ENCODE measurements around the gene ISM2.
"Not testable (repeated sequence)": the region's sequence is repeated elsewhere in the genome, so short reads cannot be mapped to it uniquely, and the experiment has no call there.

Gene ISM2

DNA sequence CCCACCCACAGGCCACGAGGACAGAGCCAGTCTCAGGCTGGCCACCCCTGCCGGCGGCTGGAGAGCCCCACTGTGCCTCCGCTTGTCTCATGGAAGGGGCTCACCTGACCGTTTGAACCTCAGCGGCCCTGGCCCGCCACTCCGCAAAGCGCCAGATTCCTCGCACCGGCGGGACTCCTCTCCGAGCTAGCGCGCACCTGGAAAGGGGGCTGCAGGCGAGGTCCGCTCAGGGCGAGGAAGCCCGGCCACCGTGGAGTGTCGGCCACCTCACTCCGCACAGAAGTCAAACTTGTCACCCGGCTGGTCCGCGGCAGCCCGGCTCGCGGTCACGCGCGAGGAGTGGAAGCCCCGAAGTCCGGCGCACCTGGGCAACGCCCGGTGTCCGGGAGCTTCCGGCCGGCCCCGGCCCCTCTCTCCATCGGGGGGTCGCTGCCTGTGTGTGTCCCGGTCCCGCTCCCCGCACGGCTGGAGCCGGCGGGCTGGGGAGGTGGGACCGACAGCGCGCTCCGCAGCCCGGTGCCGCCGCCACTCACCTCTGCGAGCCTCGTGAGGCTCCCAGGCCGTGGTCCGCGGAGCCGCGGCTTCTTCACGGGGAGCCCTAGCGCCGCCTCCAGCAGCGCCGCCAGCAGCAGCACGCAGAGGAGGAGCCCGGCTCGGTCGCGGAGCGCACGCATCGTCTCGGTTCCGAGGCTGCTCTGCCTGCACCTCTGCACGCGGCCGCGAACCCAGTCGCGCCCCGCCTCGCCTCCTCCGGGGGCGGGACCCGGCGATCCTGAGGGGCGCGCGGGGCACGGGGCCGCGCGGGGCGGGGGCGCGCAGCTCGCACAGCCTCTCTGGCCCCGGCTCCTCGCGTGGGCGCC is at the start of gene ISM2:
TSS of gene ISM2 (minus strand) at position 697 of the 860 bp plus-strand sequence. CDS start at position 674, 23 bp downstream.
- in situ Hi-C loops (cut with MboI; ENCODE audit: low sequenced_read_pairs): no loop called here

DNA sequence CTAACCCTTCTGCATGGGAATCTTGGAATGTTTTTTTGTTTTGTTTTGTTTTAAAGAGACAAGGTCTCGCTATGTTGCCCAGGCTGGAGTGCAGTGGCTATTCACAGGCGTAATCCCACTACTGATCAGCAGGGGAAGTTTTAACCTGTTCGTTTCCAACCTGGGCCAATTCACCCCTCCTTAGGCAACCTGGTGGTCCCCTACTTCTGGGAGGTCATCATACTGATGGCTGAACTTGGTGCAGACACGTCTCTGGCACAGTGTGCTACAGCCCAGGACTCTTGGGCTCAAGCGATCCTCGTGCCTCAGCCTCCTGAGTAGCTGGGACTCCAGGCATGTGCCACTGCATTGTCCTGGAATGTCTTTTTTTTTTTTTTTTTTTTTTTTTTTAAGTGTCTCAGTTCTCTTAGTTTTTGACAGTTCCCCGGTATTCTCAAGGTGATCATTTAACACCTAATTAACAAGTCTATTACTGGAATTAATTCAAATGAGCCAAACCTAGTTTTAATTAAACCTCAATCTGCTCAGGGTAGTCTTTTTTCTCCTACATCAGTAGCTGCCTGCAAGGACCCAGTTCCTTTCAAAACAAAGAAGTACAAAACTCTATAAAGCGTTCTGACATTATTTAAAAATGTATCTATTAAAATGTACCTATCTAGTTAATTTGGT is 49.0 kb upstream of the ISM2 start:
- in situ Hi-C loops (cut with MboI; ENCODE audit: low sequenced_read_pairs): no loop called here

DNA sequence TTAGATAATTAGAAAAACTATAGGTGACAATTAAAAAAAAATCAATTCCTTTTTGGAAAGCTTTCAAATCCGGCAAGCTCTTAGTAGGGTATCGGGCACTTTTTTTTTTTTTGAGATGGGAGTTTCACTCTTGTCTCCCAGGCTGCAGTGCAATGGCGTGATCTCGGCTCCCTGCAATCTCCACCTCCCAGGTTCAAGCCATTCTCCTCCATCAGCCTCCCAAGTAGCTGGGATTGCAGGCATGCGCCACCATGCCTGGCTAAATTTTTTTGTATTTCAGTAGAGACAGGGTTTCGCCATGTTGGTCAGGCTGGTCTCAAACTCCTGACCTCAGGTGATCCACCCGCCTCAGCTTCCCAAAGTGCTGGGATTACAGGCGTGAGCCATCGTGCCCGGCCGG is 46.6 kb upstream of the ISM2 start:
- in situ Hi-C loops (cut with MboI; ENCODE audit: low sequenced_read_pairs): not testable (repeated sequence)

DNA sequence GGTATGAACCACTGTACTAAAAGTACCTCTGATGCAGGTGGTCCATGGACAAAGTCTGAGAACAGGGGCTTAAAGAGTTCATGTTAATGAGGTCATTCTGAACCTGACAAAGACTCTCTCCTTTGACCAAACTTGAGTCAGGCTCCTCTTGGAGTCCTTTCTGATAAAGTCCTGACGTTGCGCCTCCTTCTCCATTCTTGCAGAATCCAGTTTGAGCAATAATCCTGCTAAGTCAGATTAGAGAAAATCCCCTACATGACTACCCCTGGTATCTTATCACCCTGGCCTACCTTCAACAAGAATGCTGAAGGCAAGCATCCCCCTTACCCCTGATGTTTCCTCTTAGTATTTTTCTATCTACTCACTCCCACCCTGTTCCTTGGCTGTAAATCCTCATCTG is 46.0 kb upstream of the ISM2 start:
- in situ Hi-C loops (cut with MboI; ENCODE audit: low sequenced_read_pairs): no loop called here

DNA sequence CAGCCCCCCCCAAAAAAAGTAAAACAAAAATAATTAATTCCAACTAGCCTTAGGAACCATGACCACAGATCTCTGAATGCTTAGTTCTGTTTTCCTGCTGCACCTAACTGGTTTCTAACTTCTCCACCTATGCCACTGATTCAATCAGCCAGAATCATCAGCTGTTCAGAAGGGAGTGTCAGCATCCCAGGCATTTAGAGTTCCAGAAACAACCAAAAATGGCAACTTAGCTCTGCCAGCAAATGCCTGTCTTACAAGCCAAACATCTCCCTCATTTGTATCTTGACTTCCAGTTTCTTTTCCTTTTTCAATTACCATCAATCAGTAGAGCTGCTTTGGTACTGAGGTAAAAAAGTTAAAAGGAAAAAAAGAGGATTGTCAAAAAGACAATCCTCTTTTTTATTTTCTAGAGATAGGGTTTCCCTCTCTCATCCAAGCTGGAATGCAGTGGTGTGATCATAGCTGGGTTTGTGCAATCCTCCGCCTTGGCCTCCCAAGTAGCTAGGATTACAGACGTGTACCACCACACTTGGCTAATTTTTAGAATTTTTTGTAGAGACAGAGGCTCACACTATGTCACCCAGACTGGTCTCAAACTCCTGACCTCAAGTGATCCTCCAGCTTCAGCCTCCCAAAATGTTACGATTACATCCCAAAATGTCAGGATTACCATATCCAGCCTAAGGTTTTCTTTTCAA is 45.2 kb upstream of the ISM2 start:
- in situ Hi-C loops (cut with MboI; ENCODE audit: low sequenced_read_pairs): no loop called here

DNA sequence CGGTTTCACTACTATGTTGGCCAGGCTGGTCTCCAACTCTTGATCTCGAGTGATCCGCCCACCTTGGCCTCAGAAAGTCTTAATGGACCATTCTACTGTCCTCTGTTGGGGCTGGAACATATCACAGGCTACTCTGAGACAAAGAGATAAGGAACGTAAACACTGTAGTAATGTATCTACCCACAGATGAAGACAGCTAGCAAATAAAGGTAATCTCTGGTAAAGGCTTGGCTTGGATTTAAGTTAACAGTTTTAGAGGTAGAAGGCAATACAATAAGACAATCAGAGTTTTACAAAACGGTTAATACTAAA is 44.6 kb upstream of the ISM2 start:
- in situ Hi-C loops (cut with MboI; ENCODE audit: low sequenced_read_pairs): no loop called here

DNA sequence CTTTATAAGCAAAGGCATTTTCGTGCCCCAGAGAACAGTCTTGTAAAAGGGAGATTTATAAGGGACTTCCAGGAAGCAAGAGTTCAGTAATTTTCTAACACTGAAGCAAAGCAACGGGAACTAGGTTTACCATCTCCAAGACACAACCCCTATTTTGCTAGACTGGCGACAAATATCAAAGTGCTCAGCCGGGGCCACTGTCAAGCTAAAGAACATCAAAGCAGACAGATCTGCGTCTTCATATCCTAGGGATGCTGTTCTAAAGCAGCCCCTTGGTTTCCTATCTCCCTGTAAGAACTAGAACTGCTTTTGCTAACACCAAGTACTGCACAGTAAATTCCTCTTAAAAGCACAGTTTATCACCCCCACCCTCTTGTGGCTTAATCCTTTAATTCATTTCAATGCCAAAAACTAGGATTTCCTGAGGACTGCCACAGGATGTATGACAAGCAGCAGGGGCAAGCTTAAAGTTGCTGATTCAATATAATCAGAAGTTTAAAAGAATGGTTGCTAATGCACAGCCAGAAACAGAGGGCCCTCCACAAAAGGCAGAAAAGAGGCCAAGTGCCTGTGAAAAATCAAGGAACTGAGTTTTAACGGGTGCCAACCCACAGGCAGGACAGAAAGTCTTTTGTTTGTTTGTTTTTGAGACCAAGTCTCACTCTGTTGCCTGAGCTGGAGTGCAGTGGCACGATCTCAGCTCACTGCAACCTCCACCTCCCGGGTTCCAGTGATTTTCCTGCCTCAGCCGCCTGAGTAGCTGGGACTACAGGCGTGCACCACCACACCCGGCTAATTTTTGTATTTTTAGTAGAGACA is 44.0 kb upstream of the ISM2 start:
- in situ Hi-C loops (cut with MboI; ENCODE audit: low sequenced_read_pairs): no loop called here

DNA sequence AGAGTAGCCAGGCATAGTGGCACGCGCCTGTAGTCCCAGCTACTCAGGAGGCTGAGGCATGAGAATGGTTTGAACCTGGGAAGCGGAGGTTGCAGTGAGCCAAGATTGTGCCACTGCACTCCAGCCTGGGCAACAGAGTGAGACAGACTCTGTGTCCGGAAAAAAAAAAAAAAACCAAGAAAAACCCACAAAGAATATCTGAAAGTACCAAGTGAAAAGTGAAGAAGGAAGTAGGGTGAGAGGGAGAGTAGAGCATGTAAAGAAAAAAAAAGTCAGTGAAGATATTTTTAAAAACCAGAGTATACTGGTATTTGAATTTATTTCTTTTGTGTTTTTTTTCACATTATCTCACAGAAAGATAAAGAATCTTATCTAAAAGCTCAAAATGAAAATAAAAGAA is 43.3 kb upstream of the ISM2 start:
- in situ Hi-C loops (cut with MboI; ENCODE audit: low sequenced_read_pairs): no loop called here

DNA sequence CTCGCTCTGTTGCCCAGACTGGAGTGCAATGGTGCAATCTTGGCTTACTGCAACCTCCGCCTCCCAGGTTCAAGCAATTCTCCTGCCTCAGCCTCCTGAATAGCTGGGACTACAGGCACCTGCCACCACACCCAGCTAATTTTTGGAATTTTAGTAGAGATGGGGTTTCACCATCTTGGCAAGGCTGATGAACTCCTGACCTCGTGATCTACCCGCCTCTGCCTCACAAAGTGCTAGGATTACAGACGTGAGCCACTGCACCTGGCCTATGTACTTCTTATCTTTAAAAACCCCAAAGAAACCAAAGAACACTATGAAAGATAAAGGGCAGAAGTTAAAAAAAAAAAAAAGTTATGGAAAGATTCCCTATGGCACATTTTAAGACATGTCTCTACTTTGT is 38.3 kb upstream of the ISM2 start:
- in situ Hi-C loops (cut with MboI; ENCODE audit: low sequenced_read_pairs): not testable (repeated sequence)

DNA sequence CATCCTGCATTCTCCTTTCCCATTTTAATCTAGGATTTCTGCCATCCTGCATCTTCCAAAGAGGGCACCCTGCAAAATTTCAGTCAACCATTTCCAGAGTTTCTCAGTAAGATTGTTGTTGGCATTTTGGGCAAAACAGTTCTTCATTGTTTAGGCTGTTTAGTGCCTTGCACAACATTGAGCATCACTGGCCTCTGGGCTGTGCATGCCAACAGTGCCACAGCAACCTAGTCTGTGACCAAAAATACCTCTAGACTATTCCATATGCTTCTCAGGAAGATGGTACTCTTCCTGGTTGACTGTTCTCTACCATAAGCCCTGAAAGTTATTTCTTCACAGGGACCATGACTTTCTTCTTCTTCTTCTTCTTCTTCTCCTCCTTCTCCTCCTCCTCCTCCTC is 32.5 kb upstream of the ISM2 start:
- in situ Hi-C loops (cut with MboI; ENCODE audit: low sequenced_read_pairs): no loop called here

DNA sequence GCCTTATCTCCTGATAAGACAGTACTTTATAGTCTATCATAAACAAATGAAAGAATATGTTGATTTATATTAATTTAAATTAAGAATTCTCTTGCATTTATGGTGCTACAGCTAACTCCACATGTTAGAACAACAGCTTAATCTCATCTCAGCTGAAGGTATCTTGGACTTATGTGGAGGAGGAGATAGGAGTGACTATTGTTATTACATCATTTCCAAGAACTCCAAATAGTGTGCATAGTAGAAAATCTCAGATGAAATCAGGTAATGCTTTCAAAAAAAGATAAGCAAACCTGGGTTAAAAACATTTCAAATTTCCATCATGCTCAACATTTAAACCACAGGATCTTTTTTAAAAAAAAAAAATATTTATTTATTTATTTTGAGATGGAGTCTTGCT is 31.3 kb upstream of the ISM2 start:
- in situ Hi-C loops (cut with MboI; ENCODE audit: low sequenced_read_pairs): no loop called here

DNA sequence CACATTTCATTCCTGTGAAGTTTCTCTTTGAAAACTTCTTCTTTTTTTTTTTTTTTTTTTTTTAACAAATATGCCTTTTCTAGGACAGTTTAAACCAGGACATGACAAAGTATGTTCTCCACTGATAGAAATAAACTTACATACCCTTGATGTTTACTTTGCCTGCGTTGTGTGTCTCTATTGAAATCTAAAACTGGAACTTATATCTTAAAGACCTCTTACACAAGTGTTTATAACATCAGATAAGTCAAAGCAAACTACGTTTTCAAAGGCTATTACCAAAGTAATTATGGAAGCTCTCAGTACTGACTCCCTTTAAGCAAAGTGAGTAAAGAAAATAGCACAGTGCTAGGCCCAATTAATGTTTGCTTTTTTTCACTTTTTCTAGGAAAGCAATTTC is 30.6 kb upstream of the ISM2 start:
- in situ Hi-C loops (cut with MboI; ENCODE audit: low sequenced_read_pairs): no loop called here

DNA sequence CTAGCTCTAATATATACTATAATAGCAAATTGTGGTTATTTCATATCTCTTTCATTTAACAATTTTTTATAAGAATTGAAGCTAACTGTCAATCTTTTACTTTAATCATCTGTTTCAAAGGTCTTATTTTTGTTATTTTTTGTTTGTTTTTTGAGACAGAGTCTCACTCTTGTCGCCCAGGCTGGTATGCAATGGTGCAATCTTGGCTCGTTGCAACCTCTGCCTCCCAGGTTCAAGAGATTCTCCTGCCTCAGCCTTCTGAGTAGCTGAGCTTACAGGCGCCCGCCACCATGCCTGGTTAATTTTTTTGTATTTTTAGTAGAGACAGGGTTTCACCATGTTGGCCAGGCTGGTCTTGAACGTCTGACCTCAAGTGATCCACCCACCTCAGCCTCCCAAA is 30.1 kb upstream of the ISM2 start:
- in situ Hi-C loops (cut with MboI; ENCODE audit: low sequenced_read_pairs): not testable (repeated sequence)

DNA sequence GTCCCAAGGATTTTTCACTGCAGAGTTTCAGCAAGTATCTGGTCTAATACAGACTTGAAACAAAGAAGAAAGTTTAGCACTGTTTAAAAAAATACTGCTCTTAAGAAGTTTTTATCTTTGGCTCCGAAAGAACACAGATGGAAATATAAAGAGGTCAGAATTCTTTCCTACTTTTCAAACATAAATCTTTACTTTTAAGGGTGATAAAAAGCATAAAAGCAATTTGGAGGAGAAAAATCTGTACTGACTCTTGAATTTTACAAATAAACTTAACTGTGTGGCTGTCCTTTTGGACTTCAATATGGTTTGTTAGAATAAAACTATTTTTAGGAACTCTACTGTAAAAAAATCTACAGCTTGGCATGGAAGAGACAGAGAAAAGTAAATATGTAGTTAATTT is 27.6 kb upstream of the ISM2 start:
- in situ Hi-C loops (cut with MboI; ENCODE audit: low sequenced_read_pairs): no loop called here

DNA sequence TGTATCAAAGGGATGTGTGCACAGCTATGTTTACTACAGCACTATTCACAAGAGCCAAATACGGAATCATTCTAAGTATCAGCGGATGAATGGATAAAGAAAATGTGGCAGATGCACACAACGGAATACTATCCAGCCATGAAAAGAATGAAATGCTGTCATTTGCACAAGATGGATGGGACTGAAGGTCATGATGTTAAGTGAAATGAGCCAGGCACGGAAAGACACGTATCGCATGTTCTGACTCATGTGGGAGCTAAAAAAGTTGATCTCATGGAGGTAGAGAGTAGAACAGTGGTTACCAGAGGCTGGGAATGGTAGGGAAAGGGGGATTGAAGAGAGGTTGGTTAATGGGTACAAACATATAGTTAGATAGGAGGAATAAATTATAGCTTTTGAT is 25.9 kb upstream of the ISM2 start:
- in situ Hi-C loops (cut with MboI; ENCODE audit: low sequenced_read_pairs): no loop called here

DNA sequence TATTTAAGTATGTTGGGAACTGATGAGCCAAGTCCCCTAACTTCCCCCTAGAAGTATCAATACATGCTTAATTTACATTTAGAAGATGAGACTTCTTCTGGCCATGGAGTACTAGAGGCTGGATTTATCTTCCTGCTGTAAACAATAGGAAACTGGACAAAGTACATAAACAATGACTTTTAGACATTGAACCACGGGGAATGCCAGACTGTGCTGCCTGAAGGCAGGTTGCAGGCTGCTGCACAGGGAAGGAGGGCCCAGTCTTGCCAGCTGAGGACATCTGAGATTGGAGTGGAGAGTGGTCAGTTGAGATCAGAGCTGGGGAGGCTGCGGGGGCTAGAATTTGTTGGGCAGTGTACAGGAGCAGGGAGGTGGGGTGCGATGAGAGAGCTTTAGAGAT is 24.5 kb upstream of the ISM2 start:
- in situ Hi-C loops (cut with MboI; ENCODE audit: low sequenced_read_pairs): no loop called here

DNA sequence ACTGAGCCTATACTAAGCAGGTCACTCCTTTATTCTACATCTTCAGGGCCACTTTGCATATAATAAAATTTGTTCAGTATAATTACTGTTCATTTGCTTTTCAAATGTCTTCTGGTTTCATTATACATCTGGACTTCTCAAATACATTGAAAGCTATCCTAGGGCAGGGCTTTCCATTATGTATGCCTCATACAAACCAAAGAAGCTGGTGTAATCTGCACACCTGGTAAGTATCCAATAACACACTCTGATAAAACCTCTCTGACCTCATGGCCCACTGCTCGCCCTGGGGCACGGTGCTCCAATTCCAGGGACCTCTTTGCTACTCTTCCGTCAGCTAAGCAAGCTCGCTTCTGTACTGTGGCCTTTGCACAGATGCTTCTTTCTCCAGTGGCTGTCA is 21.9 kb upstream of the ISM2 start:
- in situ Hi-C loops (cut with MboI; ENCODE audit: low sequenced_read_pairs): no loop called here

DNA sequence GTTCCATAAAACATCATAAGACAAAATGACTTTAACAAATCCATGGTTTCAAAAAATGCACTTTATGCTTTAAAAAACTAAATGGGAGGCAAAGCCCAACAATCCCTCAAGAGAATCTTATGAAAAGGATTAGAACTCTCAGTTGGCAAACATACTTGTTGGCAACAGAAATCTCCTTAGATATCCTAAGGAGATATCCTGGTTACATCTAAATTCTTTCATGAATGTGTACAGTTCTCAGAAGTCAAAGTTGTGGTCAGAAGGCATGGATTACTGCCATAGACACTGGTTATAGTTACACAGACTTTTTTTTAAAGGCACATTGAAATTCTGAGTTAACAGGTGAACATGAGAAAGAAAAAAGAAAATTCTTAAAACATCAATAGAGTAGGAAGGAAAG is 17.5 kb upstream of the ISM2 start:
- in situ Hi-C loops (cut with MboI; ENCODE audit: low sequenced_read_pairs): no loop called here

DNA sequence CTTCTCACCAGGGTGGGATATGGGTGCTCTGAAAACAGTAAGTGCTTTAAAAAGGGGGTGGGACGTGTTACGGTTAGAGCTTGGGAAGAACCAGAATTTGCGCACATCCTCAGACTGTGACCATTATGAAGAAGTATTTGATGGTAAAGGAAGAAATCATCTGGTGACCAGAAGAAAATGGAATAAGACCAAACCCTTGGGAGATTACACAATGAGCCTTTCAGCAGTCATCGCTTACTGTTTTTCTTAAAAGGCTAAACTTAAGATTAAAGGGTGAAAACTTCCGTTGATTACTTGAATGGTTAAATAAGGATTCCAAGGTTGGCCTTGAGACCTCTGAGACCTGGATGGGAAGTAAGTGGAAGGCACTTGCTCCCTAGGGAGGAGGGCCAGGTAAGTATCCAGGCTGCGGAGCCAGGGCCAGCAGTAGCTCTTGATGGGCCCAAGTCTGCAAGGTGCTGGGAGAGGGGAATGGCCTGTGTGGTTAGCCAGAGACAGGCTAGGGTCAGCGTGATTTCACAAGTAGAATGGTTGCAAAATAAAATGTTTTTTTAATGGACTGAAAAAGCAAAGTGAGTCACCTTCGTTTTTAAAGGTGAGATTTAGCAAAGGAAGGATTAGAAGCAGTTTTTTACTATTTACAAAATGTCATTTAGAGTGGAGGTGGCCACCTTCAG is 13.0 kb upstream of the ISM2 start:
- in situ Hi-C loops (cut with MboI; ENCODE audit: low sequenced_read_pairs): no loop called here

DNA sequence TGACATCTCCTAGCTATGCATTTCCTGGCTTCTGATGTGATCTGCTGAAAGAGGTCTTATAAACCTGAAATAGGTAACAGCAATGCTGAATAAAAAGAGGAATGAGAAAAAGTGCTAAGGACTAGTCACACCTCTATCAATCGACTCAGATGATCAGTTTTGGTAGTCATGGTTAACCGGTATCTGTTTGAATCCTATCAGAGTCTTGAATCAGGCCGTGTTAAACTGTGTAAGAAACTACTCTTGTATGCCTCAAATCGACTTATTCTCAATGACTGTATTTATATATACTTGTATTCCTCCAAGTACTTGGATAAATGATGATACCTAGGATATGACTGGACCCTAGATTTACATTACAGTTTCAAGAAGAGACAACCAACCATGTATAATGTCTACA is 10.8 kb upstream of the ISM2 start:
- in situ Hi-C loops (cut with MboI; ENCODE audit: low sequenced_read_pairs): no loop called here

DNA sequence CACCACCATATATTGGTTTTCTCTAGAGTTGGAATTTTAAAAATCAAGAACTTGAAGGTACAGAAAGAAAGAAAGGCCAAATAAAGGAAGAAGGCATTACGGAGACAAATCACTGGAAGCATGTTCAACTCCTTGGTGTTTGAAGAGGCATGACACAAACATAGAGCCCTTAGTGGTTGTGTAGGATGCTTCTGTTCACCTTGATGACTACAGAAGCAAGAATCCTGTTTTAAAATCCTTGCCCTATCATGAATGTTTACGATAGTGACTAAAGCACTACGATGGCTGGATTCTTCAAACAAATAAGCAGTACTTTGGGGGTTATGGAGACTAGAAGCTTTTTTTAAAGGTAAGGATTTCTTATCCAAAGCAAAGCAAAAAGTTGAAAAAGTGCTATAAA is 10.3 kb upstream of the ISM2 start:
- in situ Hi-C loops (cut with MboI; ENCODE audit: low sequenced_read_pairs): no loop called here

Data from HL-60/S4 treated with phorbol 12-myristate 13-acetate at 8.2 ng/mL for 4 days and 3 days (cell line).